HG02571 (cell line): Measurements from ENCODE around the gene LDLRAD4.
A peak's percentile ranks its signal among the peaks of the same experiment; 100 is the strongest.

Experiments used
- ATAC-seq: cut with Tn5 transposase; IDR thresholded peaks from one replicate; pipeline ENCODE4 v1.9.1; 2021; ENCODE audit warnings: mild to moderate bottlenecking, moderate library complexity; ENCODE audit not compliant: unreplicated experiment

The LDLRAD4 gene

DNA sequence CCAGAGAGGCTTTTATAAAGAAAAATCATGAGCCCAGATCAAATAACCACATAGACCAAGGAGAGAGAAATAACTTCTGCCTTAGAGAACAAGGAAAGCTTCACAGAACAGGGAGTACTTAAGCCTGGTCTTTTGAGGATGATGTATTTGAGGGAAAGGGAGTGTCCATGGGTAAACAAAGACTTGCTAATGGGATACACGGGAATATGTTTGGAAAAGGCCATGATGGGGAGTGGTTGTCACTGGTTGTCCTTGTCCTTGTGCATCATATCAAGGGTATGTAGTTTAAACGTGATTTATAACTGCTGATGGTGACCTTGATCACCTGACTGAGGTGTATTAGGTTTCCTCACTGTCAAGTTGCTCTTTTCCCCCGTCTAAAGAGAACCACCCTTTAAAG lies 337.9 kb downstream of the LDLRAD4 start:
- ATAC-seq: no peak

DNA sequence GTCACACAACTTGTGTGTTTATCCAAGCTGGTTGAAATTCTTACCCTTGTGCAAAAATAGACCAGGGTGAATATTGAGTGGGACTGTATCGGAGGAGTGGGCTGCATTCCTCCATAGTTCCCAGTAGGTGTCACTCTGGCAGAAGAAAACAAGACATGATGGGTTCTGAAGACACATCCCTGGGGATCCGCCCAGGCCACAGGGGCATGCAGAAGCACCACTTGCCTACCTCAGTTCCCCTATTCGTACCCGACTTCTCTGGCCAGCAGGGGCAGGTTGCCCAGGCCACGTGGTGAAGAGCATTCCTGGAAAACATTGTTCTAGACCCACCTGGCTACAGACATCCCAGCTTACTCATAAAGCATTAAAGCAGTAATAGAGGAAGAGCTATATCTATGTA lies 339.6 kb downstream of the LDLRAD4 start:
- no peak for ATAC-seq

DNA sequence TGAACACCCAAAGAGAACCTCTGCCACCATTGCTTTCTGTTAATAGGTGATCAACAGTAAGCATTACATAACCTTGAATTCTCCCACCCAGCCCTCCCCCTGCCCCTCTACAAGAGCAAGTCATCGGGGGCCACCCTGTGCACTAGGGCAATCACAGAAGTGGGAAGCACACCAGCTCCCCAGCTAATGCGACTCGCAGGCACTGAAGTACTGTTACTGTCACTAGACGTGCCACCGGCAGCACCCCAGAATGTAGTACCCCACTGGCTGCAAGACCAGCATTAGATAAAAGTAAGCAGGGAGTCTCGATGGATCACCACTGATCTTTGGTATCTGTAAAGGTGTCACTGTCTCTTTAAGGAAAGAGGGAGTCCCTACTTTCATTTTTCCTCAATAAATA lies 340.2 kb downstream of the LDLRAD4 start:
- no peak for ATAC-seq

DNA sequence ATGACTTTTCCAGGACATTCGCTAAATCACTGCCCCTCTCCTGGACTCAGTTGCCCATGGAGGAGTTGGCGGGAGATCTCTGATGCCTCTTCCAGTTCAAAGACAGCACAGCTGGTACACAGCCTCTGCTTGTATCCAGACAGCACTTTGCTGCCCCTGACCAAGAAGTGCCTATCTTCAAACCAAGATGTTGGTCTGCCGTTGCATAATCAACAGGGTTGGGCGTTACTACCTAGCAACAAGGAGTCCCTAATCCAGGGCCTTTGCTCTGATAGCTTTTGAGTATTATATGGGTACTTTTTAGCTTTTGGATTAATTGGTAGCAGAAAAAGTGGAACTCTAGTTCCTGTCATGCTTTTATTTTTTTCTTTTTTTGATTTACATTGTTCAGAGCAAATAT lies 341.2 kb downstream of the LDLRAD4 start:
- ATAC-seq: no peak

DNA sequence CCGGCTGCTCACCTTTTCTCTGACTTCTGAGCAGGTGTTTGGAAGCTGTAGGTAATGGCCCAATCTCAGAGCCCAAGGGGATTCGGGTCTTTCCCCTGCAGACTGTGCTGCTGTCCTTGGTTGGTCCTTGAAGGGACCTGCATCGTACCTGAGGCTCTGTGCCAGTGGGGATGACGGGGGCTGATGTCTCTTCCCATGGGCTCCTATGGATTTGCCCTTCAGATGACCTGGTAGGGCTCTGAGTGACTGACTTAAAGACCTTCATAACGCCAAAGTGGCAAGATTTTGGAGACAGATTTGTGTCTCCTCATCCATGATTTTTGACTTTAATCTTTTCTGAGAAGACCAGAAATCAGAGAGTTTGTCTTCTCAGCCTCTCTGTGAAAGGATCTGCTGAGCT lies 341.7 kb downstream of the LDLRAD4 start:
- ATAC-seq: no peak

DNA sequence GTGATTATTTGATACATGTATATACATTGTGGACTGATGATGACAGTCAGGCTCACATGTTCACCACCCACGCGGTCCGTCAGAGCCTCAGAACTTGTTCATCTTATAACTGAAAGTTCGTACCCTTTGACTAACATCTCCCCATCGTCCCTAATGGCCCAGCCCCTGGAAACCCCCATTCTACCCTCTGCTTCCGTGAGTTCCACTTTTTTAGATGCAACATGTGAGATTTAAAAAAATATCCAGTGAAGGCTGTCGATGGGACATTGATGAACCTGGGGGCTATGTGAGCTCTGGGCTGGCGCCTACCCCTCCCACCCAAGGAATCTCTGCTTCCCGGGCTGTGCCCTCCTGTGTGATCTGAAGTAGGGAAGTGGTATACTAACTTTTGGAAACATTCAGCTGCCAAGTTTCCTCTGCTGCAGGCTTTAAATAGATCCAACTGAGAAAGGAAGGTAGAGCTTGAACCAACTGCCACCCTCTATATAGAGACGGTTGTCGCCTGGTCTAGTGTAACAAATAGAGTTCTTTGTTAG lies 344.0 kb downstream of the LDLRAD4 start:
- ATAC-seq: peak; percentile 58

DNA sequence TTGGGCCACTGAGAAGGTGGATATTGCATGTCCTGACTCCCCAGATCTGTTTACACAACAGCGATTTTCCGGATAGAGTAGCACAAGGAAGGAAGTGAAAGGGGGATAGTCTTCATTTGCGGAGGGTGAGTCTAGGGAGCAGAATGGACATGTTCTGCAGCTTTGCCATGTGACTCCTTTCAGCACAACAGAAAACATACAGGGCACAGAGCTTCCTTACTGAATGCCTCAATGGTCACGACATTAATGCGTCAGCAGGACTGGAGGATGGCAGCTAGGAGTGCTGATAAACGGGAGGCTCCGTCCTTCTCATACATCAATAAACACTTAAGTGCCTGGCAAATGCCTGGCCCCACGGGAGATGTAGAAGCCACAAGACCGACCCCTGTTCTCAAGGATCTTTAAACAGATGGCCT lies 344.8 kb downstream of the LDLRAD4 start:
- ATAC-seq: no peak

DNA sequence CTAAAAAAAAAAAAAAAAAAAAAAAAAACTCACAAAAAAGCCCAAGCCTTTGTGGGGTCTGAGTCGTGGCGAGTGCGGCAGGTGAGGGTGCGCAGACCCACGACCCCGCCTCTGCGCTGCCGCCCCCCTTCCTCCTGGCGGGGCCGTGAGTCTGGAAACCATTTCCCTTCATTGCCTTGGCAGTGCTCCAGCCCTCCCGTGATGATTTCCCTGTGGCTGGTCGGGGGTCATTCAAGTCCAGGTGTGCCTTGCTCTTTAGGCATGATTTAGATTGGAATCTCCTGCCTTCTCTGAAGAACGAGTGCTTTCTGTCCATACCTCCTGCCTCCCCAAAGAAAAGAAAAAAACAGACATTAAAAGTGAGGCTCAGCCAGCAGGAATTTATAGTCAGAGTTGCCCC lies 346.0 kb downstream of the LDLRAD4 start:
- no peak for ATAC-seq

DNA sequence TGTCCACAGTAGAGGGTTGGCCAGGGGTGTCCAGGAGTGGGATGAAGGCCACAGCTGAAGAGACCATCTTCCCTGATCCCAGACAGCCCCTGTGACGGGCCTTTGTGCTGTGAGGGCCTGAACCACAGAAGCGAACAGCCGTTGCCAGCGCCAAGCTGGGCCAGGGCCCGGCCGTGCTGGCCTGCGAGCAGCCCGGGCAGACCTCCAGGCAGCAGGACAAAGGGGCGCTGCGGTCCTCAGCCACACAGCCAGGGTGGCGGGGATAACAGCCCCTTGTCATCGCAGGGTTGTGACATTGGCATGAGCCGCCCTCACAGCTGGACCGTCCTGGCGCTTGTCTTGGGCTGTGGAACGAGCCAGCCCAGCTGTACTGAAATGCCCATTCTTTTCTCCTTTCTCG lies 346.7 kb downstream of the LDLRAD4 start:
- ATAC-seq: no peak

DNA sequence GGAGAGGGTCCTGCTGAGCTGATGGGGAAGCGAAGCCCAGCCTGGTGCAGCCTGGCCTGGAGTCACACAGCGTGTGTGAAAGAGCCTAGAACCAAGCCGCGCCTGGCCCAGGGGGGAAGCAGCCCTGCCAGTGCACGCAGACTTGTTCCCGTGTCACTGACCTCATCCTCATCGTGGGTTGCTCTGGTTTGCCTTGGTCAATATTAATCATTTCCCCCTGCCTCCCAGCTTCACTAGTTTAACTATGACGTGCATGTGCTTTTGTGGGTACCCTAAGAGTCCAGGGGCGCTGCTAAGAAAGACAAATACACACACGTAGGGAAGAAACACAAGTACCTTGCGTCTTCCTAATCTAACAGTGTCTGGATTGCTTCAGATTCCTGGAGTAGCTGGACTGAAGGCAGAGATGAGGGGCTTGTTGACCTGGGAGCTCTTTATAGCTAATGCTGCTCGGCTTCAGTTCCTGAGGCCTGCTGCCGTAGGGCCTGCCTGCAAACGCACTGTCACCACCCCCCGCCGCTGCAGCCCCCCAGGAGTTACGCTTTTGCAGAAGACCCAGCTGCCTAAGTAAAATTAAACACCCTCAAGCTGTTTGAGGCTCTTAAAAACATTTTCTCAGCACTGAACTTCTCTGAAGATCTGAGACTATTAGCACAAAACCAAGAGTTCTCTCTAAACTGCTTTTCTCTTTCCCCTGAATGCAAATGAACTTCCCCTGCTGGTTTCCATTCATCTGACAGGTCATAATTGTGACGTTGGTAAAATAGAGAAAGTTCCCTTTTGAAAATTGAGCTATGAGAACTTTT lies 348.6 kb downstream of the LDLRAD4 start:
- ATAC-seq: peak; percentile 52

DNA sequence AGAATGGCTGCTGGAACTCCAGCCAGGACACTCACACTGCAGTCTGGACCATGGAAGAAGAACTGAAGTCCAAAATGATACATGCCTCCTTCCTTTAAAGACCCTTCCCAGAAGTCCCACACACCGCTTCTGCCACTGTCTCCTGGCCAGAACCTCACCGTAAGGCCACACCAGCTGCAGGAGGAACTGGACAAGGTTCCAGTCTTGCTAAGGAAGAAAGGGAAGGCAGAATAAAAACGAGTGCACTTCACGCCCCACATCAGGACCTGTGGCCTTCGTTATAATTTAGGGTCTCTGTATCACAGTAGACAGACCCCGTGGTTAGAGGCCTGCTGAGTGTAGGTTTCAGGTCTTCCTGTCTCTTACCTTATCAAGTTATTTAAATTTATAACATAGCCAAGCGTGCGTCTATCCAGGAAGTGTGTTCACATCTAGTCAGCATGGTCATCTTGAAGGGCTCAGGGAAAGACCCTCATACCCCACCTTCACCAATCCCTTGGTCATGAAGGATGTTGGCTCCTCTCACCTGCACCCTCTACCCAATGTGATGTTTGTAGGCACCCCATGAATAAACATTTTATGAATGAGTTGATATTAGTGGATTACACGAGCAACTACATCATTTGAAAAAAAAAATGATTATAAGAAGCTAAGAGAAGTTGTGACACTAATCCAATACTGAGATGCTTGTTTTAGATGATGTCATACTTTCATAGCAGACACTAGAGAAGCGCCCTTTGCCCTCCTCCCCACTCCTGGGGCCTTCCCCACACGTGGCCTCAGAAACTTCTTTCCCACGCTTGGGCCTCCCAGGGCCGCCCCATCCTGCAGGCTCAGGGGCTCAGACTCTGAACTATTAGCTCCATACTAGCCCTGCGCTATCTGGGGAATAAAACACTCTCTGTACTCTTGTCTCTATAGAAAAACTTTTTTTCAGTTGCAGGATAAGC lies 350.2 kb downstream of the LDLRAD4 start:
- ATAC-seq: peak; percentile 54

DNA sequence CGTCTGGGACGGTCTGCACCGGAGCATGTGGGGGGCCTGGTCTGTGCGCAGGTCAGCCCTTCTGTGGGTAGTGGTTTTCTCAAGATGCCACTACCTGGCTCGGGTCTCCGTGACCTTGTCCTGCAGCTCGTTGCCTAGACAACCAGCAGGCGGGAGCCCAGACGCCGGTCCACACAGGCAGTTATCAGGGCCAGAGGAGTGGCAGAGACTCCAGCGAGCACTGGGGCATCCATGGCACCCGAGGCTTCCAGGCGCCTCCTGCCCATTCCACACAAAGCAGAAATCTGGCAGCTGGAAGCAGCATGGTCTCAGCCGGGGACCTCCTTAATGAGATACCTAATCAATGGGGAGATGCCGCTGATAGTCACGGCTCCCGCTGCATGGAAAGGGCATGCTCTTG lies 351.7 kb downstream of the LDLRAD4 start:
- ATAC-seq: no peak

DNA sequence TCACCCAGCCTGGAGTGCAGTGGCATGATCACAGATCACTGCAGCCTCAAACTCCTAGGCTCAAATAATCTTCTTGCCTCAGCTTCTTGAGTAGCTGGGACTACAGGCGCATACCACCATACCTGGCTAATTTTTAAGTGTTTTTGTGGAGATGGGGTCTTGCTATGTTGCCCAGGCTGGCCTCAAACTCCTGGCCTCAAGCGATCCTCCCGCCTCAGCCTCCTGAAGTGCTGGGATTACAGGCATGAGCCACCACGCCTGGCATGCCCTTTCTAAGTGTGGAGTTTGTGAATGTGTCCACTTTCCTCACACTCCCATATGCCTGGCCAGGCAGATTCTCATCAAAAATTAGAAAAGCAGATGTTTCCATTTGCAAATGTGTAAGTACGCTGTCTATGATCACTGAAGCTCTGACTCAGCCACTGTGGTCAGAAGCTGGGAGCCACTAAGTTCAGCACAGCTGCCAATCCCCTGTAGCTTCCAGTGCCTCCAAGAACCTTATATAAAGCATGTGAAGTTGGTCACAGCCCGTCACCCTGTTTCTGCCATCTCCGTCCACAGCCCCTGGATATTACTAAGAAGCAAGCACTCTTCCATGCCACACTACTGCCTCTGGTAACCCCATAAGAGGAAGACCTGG lies 352.4 kb downstream of the LDLRAD4 start:
- ATAC-seq: no peak

DNA sequence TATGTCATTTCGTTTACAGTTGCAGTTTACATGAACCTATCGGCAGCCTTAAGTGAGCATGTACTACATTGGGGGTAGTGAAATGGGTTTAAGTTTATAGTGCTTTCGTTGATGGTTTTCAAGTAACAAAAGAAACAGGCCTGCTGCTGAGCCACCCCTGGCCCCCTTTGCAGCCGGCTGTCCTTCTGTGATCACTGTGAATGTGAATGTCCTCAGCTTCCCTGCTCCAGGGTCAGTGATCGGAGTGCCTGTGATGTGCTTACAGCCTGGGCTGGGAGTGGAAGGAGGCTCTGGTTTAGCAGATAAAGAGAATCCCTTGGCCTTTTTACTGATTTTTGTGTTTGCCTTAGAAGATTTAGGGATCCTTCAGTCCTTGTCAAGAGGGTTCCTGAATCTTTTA lies 353.6 kb downstream of the LDLRAD4 start:
- ATAC-seq: no peak

DNA sequence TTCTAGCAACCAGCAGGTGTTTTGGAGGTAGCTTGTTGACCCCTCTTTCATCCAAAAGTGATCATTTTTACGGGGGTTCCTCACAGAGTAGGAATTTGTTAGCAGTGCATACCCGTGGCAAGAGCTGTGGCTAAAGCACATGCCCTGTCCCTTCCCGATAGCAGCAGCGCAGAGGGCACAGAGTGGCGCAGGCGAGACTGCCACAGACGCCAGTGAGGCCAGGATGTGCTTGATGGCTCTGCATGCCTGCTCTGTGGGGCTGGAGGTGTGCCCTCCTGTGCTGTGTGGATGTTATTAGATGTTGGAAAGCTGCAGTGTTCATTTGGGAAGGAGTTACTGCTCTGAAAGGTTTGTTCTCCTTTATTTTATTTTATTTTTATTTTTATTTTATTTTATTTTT lies 354.2 kb downstream of the LDLRAD4 start:
- ATAC-seq: no peak

DNA sequence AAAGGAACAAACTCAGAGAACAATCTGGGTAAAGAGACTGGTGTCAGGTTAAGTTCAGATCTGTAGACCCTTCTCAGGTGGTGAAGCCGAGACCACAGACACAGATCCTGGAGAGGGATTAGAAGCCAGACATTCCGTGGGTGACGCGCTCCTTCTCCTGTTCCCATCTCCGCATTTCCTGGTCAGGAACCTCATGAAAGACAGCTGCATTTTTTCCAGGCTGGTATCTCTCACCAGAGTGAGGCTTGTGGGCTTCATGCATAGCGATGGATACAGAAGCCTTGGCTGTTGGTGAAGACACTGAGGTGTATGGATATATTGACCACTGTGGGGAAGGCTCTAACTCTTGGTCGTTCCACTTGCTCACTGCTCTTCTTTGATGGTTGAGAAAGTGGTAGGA lies 355.2 kb downstream of the LDLRAD4 start:
- ATAC-seq: no peak

DNA sequence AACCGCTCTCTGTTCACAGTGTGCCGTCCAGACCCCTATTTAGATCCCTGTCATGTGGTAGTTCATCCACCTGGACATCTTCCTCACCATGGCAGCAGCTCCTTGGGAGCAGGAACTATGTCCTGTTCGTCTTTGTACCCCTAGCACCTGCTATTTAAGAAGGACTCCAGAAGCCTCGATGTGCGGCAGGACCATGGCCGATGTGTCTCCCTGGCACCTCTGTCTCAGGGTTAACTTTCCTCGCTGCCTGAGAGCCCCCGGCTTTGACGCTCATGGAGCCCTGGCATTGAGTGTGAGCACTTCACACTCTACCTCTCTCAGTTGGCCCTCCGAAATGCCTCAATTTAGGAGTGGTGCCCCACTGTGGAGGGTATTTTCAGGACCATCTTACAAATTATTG lies 355.8 kb downstream of the LDLRAD4 start:
- no peak for ATAC-seq

DNA sequence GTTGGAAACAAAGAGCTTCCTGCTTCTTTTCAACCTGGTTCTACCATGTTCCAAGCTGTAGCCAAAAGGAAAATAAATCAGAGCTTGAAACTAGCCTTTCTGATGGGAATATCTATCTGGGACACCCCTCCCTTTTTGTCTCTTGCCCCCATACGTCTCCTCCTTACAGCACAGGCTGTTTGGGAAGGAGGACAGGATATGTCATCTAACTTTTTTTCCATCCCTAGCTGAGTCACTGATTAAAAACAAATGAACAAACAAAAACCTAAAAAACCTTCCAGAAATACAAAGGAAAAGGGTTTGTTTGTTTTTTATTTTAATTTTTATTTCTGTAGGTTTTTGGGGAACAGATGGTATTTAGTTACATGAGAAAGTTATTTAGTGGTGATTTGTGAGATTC lies 356.2 kb downstream of the LDLRAD4 start:
- no peak for ATAC-seq

DNA sequence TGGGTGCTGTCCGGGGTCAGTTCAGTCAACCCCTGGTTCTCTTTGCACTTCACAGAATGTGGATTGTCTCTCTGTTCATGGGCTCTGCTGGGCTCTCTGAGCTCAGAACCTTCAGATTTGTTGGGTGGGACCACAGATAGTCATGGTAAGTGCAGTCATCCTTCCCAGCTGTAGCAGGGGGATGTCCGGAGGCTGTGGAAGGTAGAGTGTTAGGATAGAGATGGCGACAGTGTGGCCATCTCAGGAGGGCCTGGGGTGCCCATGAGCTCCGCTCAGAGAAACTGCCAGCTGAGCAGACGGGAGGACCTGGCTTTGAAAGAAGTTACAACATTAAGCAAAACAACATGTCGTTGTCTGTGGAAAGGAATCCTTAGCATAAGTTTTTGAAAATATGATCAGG lies 358.0 kb downstream of the LDLRAD4 start:
- peak; percentile 24 for ATAC-seq

DNA sequence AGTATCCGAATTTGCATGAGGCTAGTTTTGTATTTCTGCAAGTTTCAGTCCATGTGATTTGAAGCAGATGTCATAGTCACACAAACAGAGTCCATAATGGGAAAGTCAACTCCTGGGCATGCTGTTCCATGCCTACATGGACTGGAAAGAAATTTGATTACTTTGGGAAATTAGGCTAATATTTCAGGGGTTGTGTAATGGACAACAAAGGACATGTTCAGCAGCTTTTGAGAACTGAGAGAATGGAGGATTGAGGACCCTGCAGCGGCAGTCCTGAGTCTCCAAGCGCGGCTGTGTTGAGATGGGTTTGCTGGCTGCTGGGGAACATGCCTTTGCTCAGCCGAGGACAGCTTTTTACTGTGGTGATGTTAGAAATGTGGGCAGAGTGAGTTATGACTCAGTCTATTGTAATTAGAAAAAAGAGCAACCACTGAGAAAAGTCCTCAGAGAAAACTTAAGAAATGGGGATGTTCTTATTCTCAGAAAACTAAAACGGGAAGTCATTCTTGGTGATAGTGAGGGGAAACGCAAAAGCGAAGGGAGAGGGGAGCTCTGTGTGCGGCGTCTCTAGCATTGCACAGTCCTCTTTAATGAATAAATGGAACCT lies 358.6 kb downstream of the LDLRAD4 start:
- peak; percentile 69 for ATAC-seq

DNA sequence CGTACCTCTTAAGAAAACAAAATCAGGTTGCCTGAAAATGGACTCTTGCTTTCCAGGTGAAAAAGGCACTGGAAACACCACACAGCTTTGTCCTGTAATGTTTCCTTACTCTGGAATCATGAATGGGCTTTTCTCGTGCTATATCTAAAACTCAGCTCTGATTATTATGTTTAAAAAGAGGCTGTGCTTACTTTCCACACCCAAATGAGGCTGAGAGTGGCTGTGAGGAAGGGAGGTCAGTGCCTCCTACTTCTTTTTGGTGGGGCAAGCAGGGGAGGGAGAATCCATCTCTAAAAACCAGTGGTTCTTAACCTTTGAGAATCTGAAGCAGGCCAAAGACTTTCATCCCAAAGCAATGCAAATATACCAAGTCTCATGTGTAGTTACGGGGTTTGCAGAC lies 359.2 kb downstream of the LDLRAD4 start:
- no peak for ATAC-seq
